Erythroblast (primary cell): ENCODE measurements around the gene SEZ6L.

ENCODE experiments used
- GATA1 ChIP-seq: IDR thresholded peaks from 2 replicates; pipeline ENCODE4 v1.6.1; 2011; ENCODE audit warnings: low read depth, mild to moderate bottlenecking, control low read depth, low read length, moderate library complexity
- POLR2A ChIP-seq: IDR thresholded peaks from 2 replicates; pipeline ENCODE4 v1.6.1; 2011; ENCODE audit warnings: mild to moderate bottlenecking, low read length

GRCh38 chr22:26276529-26277160 is 107.4 kb downstream of the SEZ6L start:
- TF ChIP-seq POLR2A, result no peak
- no peak for TF ChIP-seq GATA1
